HepG2 (cell line): Measurements from ENCODE around the gene HIRA. TPM values are rescaled to one million over a fixed set of nuclear protein-coding genes. Genes with fewer than 3 reads are reported as not detected.

ENCODE experiments used
- ATAC-seq: fragments of 200-7000 bp; cut with Tn5 transposase; 3 replicates; pipeline ENCODE4 v1.9.1; 2020; ENCODE audit warnings: mild to moderate bottlenecking, moderate library complexity
- BruUV-seq: library from RNA; stranded (reverse); fragments of 400-500 nt; replicated peaks from 2 replicates; lab custom pipeline; 2021; lab: Mats Ljungman, UMichigan
- CTCF ChIA-PET: fragments of 300-600 bp; formaldehyde crosslinking; extraction: SDS; loops from one replicate; lab custom pipeline; 2021; ENCODE audit warnings: low total read pairs, inconsistent platforms, low intra/inter-chr PET ratio; lab: Yijun Ruan, JAX
- POLR2A ChIA-PET: fragments of 350-600 bp; sonication (Branson Sonifier 250); formaldehyde crosslinking; loops from one replicate; lab custom pipeline; 2020; ENCODE audit warnings: antibody characterized with exemption, inconsistent platforms; lab: Yijun Ruan, JAX
- DNase-seq: peaks from one replicate; pipeline ENCODE4 v3.0.0-alpha.2; 2015; ENCODE audit warnings: low spot score
- FAIRE-seq: peaks from 3 replicates; lab custom pipeline; 2011; peaks lifted over from hg19 to GRCh38; lab: Jason Lieb, UNC
- H2AFZ ChIP-seq: one replicate; pipeline ENCODE4 v1.6.1; 2011; ENCODE audit warnings: low read length, inconsistent platforms
- H3K27ac ChIP-seq: fragments of 300-600 bp; 3 replicates; pipeline ENCODE4 v1.8.0; 2011; ENCODE audit warnings: mixed run types, mild to moderate bottlenecking, mixed read lengths, low read length, inconsistent platforms; ENCODE audit not compliant: insufficient read depth; ENCODE audit errors: extremely low read length
- H3K27me3 ChIP-seq, 2 experiments: fragments of 200-600 bp in 1 of 2; 2 replicates in 1 of 2; 3 replicates in 1 of 2; pipeline versions ENCODE4 v1.6.0 to v1.8.0; 2011; ENCODE audit warnings: low read length in 2 of 2, mild to moderate bottlenecking in 2 of 2, moderate library complexity in 2 of 2, inconsistent platforms in 1 of 2; ENCODE audit not compliant: insufficient read depth in 2 of 2, control insufficient read depth in 1 of 2
- H3K36me3 ChIP-seq, 2 experiments: fragments of 200-600 bp in 1 of 2; replicated peaks in 1 of 2; 2 replicates in 1 of 2; 3 replicates in 1 of 2; pipeline versions ENCODE4 v1.5.1 to v1.8.0; 2011; ENCODE audit warnings: low read length in 2 of 2, inconsistent platforms in 1 of 2; ENCODE audit not compliant: insufficient read depth in 2 of 2, control insufficient read depth in 1 of 2
- H3K4me1 ChIP-seq: 2 replicates; pipeline ENCODE4 v1.5.1; 2012; ENCODE audit warnings: low read length, inconsistent platforms; ENCODE audit not compliant: insufficient read depth
- H3K4me2 ChIP-seq: 2 replicates; pipeline ENCODE4 v1.6.0; 2011; ENCODE audit warnings: low read depth, low read length, inconsistent platforms
- H3K4me3 ChIP-seq, 3 experiments: fragments of 200-600 bp in 1 of 3; sonication (generic), shearing (Covaris generic) in 1 of 3; replicated peaks in 1 of 3; 2 replicates each; pipeline ENCODE4 v1.5.1; 2011 to 2016; ENCODE audit warnings: low read length in 3 of 3, inconsistent platforms in 2 of 3, low read depth in 2 of 3, mild to moderate bottlenecking in 2 of 3, control low read depth in 1 of 3, mixed read lengths in 1 of 3; ENCODE audit not compliant: insufficient read depth in 1 of 3
- H3K79me2 ChIP-seq: one replicate; pipeline ENCODE4 v1.6.1; 2011; ENCODE audit warnings: low read length, inconsistent platforms; ENCODE audit not compliant: insufficient read depth
- H3K9ac ChIP-seq: 2 replicates; pipeline ENCODE4 v1.6.0; 2011; ENCODE audit warnings: mild to moderate bottlenecking, low read depth, low read length, inconsistent platforms; ENCODE audit not compliant: insufficient read depth
- H3K9me3 ChIP-seq: 2 replicates; pipeline ENCODE4 v1.5.1; 2012; ENCODE audit warnings: mild to moderate bottlenecking, low read length
- H4K20me1 ChIP-seq: 2 replicates; pipeline ENCODE4 v1.6.0; 2011; ENCODE audit warnings: inconsistent platforms, mild to moderate bottlenecking, low read length, moderate library complexity; ENCODE audit not compliant: insufficient read depth
- ARID5B ChIP-seq: IDR thresholded peaks from 2 replicates; pipeline ENCODE4 v1.4.0; 2020; ENCODE audit warnings: mild to moderate bottlenecking, missing genetic modification reagents
- ATAD3A ChIP-seq: sonication (generic); formaldehyde crosslinking; IDR thresholded peaks from 2 replicates; pipeline ENCODE4 v1.4.0; 2020; ENCODE audit warnings: missing genetic modification reagents
- DMAP1 ChIP-seq: IDR thresholded peaks from 2 replicates; pipeline ENCODE4 v1.6.1; 2016
- ETV6 ChIP-seq: sonication (generic); formaldehyde crosslinking; conservative IDR thresholded peaks from 2 replicates; pipeline ENCODE4 v1.4.0; 2020; ENCODE audit warnings: missing genetic modification reagents
- HIC2 ChIP-seq: sonication (generic); formaldehyde crosslinking; IDR thresholded peaks from 2 replicates; pipeline ENCODE4 v1.9.0; 2022; ENCODE audit warnings: low read depth, missing genetic modification reagents
- IKZF1 ChIP-seq: fragments of 450-650 bp; IDR thresholded peaks from 2 replicates; pipeline ENCODE4 v1.7.1; 2016
- KAT2B ChIP-seq: fragments of 150-350 bp; IDR thresholded peaks from 2 replicates; pipeline ENCODE4 v1.6.1; 2014; ENCODE audit warnings: low read depth, low read length, borderline replicate concordance
- MAF1 ChIP-seq: sonication (generic); formaldehyde crosslinking; IDR thresholded peaks from 2 replicates; pipeline ENCODE4 v1.5.0; 2020; ENCODE audit warnings: missing genetic modification reagents, borderline replicate concordance
- MEIS2 ChIP-seq: sonication (generic); formaldehyde crosslinking; IDR thresholded peaks from 2 replicates; pipeline ENCODE4 v1.9.0; 2021; ENCODE audit warnings: mild to moderate bottlenecking, missing genetic modification reagents
- MIXL1 ChIP-seq: IDR thresholded peaks from 2 replicates; pipeline ENCODE4 v1.6.1; 2016
- MZF1 ChIP-seq: sonication (generic); formaldehyde crosslinking; IDR thresholded peaks from 2 replicates; pipeline ENCODE4 v1.8.1; 2023; ENCODE audit warnings: mild to moderate bottlenecking, missing genetic modification reagents, borderline replicate concordance
- PHF8 ChIP-seq: sonication (generic); formaldehyde crosslinking; IDR thresholded peaks from 2 replicates; pipeline ENCODE4 v1.5.0; 2020; ENCODE audit warnings: missing genetic modification reagents
- POGZ ChIP-seq: sonication (generic); formaldehyde crosslinking; IDR thresholded peaks from 2 replicates; pipeline ENCODE4 v1.4.0; 2020; ENCODE audit warnings: mild to moderate bottlenecking, missing genetic modification reagents
- PREB ChIP-seq: sonication (generic); formaldehyde crosslinking; IDR thresholded peaks from 2 replicates; pipeline ENCODE4 v1.4.0; 2020; ENCODE audit warnings: missing genetic modification reagents
- TAF15 ChIP-seq: fragments of 200-400 bp; formaldehyde crosslinking; IDR thresholded peaks from one replicate; pipeline ENCODE4 v1.6.1; 2018; ENCODE audit warnings: mild to moderate bottlenecking, low read depth, low read length; ENCODE audit not compliant: poor library complexity, severe bottlenecking
- U2AF1 ChIP-seq: fragments of 200-400 bp; formaldehyde crosslinking; optimal IDR thresholded peaks from 2 replicates; pipeline ENCODE3; 2017; ENCODE audit warnings: mild to moderate bottlenecking, low read depth, low read length
- ZNF101 ChIP-seq: sonication (generic); formaldehyde crosslinking; IDR thresholded peaks from 2 replicates; pipeline ENCODE4 v1.4.0; 2020; ENCODE audit warnings: mild to moderate bottlenecking, low read depth, missing genetic modification reagents, borderline replicate concordance
- ZNF12 ChIP-seq: sonication (generic); formaldehyde crosslinking; IDR thresholded peaks from 2 replicates; pipeline ENCODE4 v1.5.0; 2020; ENCODE audit warnings: missing genetic modification reagents
- ZNF441 ChIP-seq: sonication (generic); formaldehyde crosslinking; IDR thresholded peaks from 2 replicates; pipeline ENCODE4 v1.7.0; 2021; ENCODE audit warnings: missing genetic modification reagents, borderline replicate concordance
- ZNF772 ChIP-seq: sonication (generic); formaldehyde crosslinking; IDR thresholded peaks from 2 replicates; pipeline ENCODE4 v1.5.0; 2020; ENCODE audit warnings: mild to moderate bottlenecking, missing genetic modification reagents
- WGBS: methylation state at CpG from one replicate; pipeline ENCODE4 v1.1.6; 2017; ENCODE audit warnings: low lambda C conversion rate; 5-methylcytosine and 5-hydroxymethylcytosine counted together
- in situ Hi-C: cut with HindIII; loops from 2 replicates; pipeline ENCODE4 v1.10.0; 2017; ENCODE audit warnings: low pct_unique_long_range_greater_than_20kb; ENCODE audit not compliant: extremely low pct_ligation_motif_present
- intact Hi-C: fragments of 100-400 bp; cut with micrococcal nuclease; formaldehyde crosslinking; loops from one replicate; pipeline ENCODE4 v1.10.0; 2022; ENCODE audit not compliant: unreplicated experiment
- polyA plus RNA-seq, 8 experiments: library from polyadenylated mRNA; depleted of rRNA in 3 of 8; stranded (reverse) in 7 of 8; unstranded in 1 of 8; fragments of >200 nt; fragmentation: Illumina TruSeq in 4 of 8; extraction: Trizol in 4 of 8; gene quantifications; 2 replicates each; pipeline versions ENCODE4 v1.2.1 to v1.2.3, GENCODE V29; 2011 to 2016; ENCODE audit warnings: low read depth in 4 of 8, missing spikeins in 1 of 8, mixed read lengths in 1 of 8; ENCODE audit not compliant: insufficient read depth in 1 of 8
- total RNA-seq, 5 experiments: library from RNA; depleted of rRNA; stranded (reverse); fragments of >200 nt; fragmentation: Illumina TruSeq; extraction: Trizol; gene quantifications; 2 replicates each; pipeline ENCODE4 v1.2.3, GENCODE V29; 2016; ENCODE audit warnings: low read depth in 1 of 5

The HIRA gene
- total and polyA plus RNA-seq, 2 of the 13 experiments (the other 11 are each of a cell fraction or from before 2014, with no cell fraction given): 21.5 to 29.2 TPM

GRCh38 chr22:19464975-19465374 lies 33.4 kb upstream of the HIRA start (continued):
- TF ChIP-seq IKZF1: no peak
- no peak for TF ChIP-seq MEIS2 (CRISPR knock-in tag)
- no peak for TF ChIP-seq ZNF441 (CRISPR knock-in tag)
- TF ChIP-seq PHF8 (CRISPR knock-in tag): no peak
- TF ChIP-seq PREB (CRISPR knock-in tag): no peak
- no peak for TF ChIP-seq POGZ (CRISPR knock-in tag)
- TF ChIP-seq MAF1 (CRISPR knock-in tag): no peak
- TF ChIP-seq ARID5B: no peak
- TF ChIP-seq KAT2B: no peak

- CTCF ChIA-PET: no interaction called here
- H2AFZ ChIP-seq: no peak overlapping the region
- in situ Hi-C loops (no loop called here), intact Hi-C loops (no loop called here)
- no peak overlapping the region for H3K4me3 ChIP-seq
- no peaks in the 10 kb centered on the region for H4K20me1 ChIP-seq
- FAIRE-seq (no peak), DNase-seq (no peak), ATAC-seq (no peak)
- no peaks in the 10 kb centered on the region for H3K4me1 ChIP-seq
- no TSS peak for BruUV-seq
- no peak overlapping the region for H3K27ac ChIP-seq
- POLR2A ChIA-PET: no interaction called here
- H3K36me3 ChIP-seq: peaks cover 29 to 64% of the 10 kb centered on the region in 2 experiments; a peak in 4 of 5 replicates
- H3K9ac ChIP-seq: no peak overlapping the region
- no peaks in the 10 kb centered on the region for H3K79me2 ChIP-seq
- 95% methylated on average over 1 of the region's 1 CpG for WGBS
- H3K4me2 ChIP-seq: no peak overlapping the region
- no peaks in the 10 kb centered on the region for H3K27me3 ChIP-seq
- no peaks in the 10 kb centered on the region for H3K9me3 ChIP-seq
- TF ChIP-seq TAF15 (no peak), HIC2 (CRISPR knock-in tag) (no peak), MZF1 (CRISPR knock-in tag) (no peak), DMAP1 (CRISPR knock-in tag) (no peak), ETV6 (CRISPR knock-in tag) (no peak), ZNF772 (no peak), ZNF101 (no peak), ZNF12 (no peak), ATAD3A (CRISPR knock-in tag) (no peak), U2AF1 (no peak), MIXL1 (CRISPR knock-in tag) (no peak)
These were observed 33.0 kb upstream of the HIRA start for GRCh38 chr22:19464546-19464945.
